ENCODE measurements around the gene SYTL3. TPM values are rescaled to one million over a fixed set of nuclear protein-coding genes. Genes with fewer than 3 reads are reported as not detected.

SYTL3 gene
- total RNA-seq, 1 experiment from 2014 or later: 7.8 TPM

- no TSS peak for BruUV-seq (replicated peaks)
- no peak overlapping the region for H3K4me3 ChIP-seq
- intact Hi-C loops (cut with micrococcal nuclease; ENCODE audit: unreplicated experiment): no loop called here
- peaks cover 88% of the 10 kb centered on the region for H3K36me3 ChIP-seq (ENCODE audit: low read depth)
- H4K20me1 ChIP-seq (ENCODE audit: insufficient read depth): peaks cover 53% of the 10 kb centered on the region
- peaks cover 97% of the 10 kb centered on the region for H3K79me2 ChIP-seq (ENCODE audit: low read depth)
- CTCF ChIA-PET: no interaction called here
- H3K9me2 ChIP-seq (ENCODE audit: insufficient read depth): no peaks in the 10 kb centered on the region
- peak overlapping the region; percentile 86 for H3K27ac ChIP-seq
- POLR2A ChIA-PET (ENCODE audit: unreplicated experiment): no interaction called here
- DNase-seq: no peak
- H3K4me2 ChIP-seq: peak overlapping the region; percentile 13
- no peaks in the 10 kb centered on the region for H3K27me3 ChIP-seq (ENCODE audit: insufficient read depth, low read depth)
- peaks cover 99% of the 10 kb centered on the region for H3K4me1 ChIP-seq (replicated peaks; ENCODE audit: insufficient read depth)
- no peak for TF ChIP-seq CTCF (conservative IDR thresholded peaks at IDR 0.05)
- TF ChIP-seq EZH2 (IDR thresholded peaks at IDR 0.05; ENCODE audit: low read depth): no peak
- no peak overlapping the region for H2AFZ ChIP-seq
- H3K9me3 ChIP-seq (ENCODE audit: insufficient read depth, low read depth): no peaks in the 10 kb centered on the region
- H3F3A ChIP-seq (ENCODE audit: insufficient read depth, low read depth): peaks cover 98% of the 10 kb centered on the region
Measured at GRCh38 chr6:158777510-158777909, 127.7 kb downstream of the SYTL3 start.

DNA sequence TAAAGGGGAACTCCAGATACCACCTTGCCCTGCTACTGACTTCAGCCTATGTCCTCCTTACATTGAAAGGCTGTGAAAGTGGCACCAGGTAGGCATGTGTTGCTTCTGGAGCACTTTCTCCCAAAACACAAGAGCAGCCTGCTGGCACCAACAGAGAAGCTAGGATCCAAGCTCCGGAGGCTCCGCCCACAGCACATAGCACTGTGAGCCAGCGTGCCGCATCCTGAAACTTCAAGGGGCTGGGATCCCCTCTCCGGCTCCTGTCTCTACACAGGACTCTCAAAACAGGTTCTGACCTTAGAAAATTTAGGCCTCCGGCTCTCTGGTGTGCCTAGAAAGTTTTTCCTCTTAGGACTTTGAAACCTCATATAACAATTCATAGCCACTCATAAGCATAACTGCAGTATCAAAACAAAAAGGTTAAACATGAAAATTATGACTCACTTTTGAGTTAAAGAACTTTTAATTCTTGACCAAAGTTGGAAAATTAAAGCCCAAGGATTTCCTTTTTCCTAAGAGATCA, 128.2 kb downstream of the SYTL3 start:
- Histone ChIP-seq H3F3A (ENCODE audit: insufficient read depth, low read depth) (peaks cover 100% of the 10 kb centered on the region), H3K27ac (peak overlapping the region; percentile 86), H3K9me3 (ENCODE audit: insufficient read depth, low read depth) (no peaks in the 10 kb centered on the region), H3K36me3 (ENCODE audit: low read depth) (peaks cover 92% of the 10 kb centered on the region), H4K20me1 (ENCODE audit: insufficient read depth) (peaks cover 59% of the 10 kb centered on the region), H3K9me2 (ENCODE audit: insufficient read depth) (no peaks in the 10 kb centered on the region), H2AFZ (no peak overlapping the region), H3K27me3 (ENCODE audit: insufficient read depth, low read depth) (no peaks in the 10 kb centered on the region), H3K79me2 (ENCODE audit: low read depth) (peaks cover 100% of the 10 kb centered on the region), H3K4me1 (replicated peaks; ENCODE audit: insufficient read depth) (peaks cover 100% of the 10 kb centered on the region), H3K4me3 (no peak overlapping the region), H3K4me2 (peak overlapping the region; percentile 13)
- 0 out of 2 replicates have a peak, but pooled peaks have one; percentile 5 for TF ChIP-seq CTCF (conservative IDR thresholded peaks at IDR 0.05)
- TF ChIP-seq EZH2 (IDR thresholded peaks at IDR 0.05; ENCODE audit: low read depth): no peak
- intact Hi-C loops (cut with micrococcal nuclease; ENCODE audit: unreplicated experiment): no loop called here
- CTCF ChIA-PET: no interaction called here
- DNase-seq: no peak
- POLR2A ChIA-PET (ENCODE audit: unreplicated experiment): no interaction called here
- no TSS peak for BruUV-seq (replicated peaks)

DNA sequence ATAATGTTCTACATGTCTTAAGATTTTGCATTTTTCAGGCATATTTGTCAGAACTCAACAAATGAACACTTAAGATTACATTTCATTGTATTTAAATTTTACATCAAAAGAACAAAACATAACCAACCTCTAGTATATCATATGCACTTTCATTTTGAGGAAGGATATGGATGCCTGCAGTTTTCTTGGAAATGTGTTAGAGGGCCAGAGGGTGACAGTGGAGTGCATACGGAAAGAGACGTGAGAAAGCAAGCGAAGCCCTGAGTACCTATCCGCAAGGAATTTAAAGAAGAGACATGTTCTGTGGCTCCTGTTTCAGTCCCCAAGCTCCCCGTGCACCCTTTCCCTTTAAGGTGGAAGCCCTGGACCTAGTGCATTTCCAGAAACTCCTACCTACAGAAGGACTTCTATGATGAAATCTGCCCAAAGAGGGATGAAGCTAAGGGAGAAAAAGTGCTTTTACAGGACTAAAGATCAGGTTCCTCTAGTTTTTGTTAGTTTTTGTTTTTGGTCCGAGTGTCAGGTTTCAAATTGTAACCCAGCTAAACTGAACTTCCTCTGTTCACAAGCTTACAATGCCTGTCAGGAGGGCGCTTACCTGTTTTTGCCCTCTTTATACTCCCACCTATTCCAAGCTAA, 130.5 kb downstream of the SYTL3 start:
- H3K36me3 ChIP-seq (ENCODE audit: low read depth): peaks cover 94% of the 10 kb centered on the region

More for the DNA sequence above, 130.5 kb downstream of the SYTL3 start:
- Histone ChIP-seq H3K27me3 (ENCODE audit: insufficient read depth, low read depth) (no peaks in the 10 kb centered on the region), H3K4me3 (no peak overlapping the region; the same call in 1 of the 2 replicates), H3K9me2 (ENCODE audit: insufficient read depth) (no peaks in the 10 kb centered on the region), H3K27ac (peak overlapping the region; percentile 81), H3K4me1 (replicated peaks; ENCODE audit: insufficient read depth) (peaks cover 100% of the 10 kb centered on the region), H3F3A (ENCODE audit: insufficient read depth, low read depth) (peaks cover 100% of the 10 kb centered on the region), H3K79me2 (ENCODE audit: low read depth) (peaks cover 100% of the 10 kb centered on the region), H4K20me1 (ENCODE audit: insufficient read depth) (peaks cover 77% of the 10 kb centered on the region), H2AFZ (no peak overlapping the region), H3K4me2 (peak overlapping the region; percentile 50), H3K9me3 (ENCODE audit: insufficient read depth, low read depth) (no peaks in the 10 kb centered on the region)
- POLR2A ChIA-PET (ENCODE audit: unreplicated experiment): no interaction called here
- TF ChIP-seq CTCF (conservative IDR thresholded peaks at IDR 0.05) (no peak), EZH2 (IDR thresholded peaks at IDR 0.05; ENCODE audit: low read depth) (no peak)
- no peak for DNase-seq
- CTCF ChIA-PET: no interaction called here
- intact Hi-C loops (cut with micrococcal nuclease; ENCODE audit: unreplicated experiment): loop anchor here (5.0 kb wide), 1 partner anchor 73 kb away; no protein-coding TSS in a partner anchor
- no TSS peak for BruUV-seq (replicated peaks)
